Brain pericyte (primary cell): Measurements from ENCODE around the gene ST8SIA1.

Source experiments
- DNase-seq: peaks from one replicate; pipeline ENCODE4 v3.0.0-alpha.2; 2012; ENCODE audit warnings: low read depth, low spot score

The ST8SIA1 gene

DNA sequence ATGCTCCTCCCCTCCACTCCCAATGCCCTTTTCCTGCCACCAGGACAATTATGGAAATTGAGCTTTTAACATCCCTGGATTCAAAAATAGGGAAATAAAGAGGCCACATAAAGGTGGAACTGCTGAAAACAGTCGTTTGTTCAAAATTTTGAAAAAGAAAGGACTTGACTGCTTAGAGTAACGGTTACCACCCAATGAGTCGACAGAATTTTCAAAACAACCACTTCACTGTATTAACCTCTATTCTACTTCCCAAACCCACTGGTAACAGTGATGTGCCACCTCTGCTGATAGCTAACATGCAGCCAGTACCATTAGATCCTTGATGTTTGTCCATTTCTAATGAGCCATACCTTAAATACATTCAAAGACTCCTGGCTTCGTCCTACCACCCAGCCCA is 4.9 kb downstream of the ST8SIA1 start:
- DNase-seq = no peak

DNA sequence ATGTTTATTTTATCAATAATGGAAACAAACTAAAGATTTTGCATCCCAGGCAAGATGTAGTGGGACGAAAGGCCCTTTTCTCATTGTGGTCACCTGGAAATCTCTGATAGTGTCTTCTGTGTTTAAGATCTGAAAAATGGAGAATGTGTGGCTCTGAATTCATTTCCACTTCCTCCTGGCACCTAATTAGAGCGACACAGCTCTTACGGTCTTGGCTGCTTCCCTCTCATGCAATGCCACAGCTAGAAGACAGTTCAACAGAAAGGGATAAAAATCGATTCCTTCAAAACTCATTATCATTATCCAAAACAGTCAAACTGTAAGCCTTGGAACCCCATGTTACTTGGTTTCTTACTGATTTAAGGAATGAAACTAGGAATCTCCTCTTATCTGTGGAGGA is 9.3 kb downstream of the ST8SIA1 start:
- DNase-seq = no peak

DNA sequence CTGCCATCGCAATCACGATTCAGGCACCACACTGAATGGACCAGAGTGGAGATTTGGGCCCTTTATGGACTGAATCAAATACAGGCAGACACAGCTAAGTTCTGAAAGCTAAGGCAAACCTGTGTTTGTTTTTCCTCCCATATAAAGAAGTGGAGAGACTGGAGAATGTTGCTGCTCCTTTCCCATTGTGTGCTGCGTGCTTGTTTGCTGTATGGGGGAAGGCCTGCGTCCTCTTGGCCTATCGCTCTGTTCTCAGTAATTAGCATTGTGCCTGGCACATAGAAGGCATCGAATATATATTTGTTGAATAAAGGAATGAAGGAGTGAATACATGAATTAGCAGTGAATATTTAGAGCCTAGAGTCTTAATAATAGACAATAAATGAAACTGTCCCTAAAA is 12.4 kb downstream of the ST8SIA1 start:
- DNase-seq = no peak

DNA sequence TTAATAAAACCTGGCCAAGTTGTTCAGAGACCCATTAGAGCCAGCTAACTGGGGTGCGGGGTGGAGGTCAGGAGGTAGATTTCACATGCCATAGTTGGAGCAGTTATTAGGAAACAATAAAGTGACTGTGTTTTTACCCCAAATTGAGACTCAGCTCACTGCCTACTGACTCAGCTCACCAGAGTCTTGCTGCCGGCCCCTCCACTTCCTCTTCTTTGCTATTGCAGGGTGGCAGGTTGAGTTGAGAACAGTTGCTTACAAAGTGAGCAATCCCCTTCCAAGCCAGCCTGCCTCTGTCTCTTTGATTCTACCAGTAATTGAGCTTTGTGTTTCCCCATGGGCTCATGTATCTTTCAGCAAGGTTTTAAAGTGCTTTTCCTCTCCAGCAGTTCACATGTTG is 12.9 kb downstream of the ST8SIA1 start:
- no peak for DNase-seq

DNA sequence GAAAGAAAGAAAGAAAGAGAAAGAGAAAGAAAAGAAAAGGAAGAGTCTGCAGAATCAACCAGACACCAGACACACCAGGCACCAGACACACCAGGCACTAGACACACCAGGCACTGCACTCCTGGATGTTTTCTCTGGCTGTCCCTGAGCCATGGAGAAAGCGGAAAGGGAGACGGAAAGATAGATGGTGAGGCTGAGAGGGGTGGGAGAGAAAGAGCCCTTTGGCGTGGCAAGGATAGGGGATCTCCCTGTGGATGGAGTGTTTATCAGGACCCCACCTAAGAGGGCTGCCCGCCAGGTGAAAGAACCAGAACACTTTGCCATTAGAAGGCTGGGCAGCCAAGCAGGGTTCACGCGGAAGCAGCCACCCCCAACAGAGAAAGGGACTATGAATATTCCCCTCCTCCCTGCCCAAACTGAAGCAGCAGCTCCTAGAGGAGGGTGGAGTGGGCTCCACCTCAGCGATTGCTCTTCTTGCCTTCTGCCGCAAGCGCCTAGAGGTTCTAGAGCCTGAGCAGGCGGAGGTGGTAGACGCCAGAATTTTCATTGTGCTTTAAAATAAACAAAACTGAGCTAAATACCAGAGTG is 13.4 kb downstream of the ST8SIA1 start:
- DNase-seq = no peak

DNA sequence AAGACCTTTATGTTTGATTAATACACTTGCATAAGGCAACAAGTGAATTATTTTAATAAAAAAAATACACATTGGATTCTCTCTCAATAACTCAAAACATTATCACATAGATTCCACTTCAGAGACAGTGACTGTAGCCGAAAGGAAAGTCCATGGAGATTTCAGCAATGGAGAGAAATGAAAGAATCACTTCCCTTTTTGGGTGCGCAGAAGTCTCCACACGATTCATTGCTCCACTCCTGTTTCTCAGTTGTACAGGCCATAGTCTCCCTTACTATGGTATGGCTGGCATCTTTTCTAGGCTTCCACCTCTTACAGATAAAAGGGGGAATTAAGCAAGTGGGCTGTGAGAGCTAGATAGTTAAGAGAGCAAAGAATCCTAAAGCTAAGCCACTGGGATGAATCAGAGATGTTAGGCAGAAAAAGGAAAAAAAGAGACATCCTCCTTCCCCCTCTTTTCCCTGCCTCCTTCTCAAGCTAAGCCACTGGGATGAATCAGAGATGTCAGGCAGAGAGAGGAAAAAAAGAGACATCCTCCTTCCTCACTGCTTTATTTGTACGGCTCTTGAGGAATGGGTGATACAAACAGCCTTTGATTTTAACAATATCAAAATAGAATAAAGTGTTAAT is 16.3 kb downstream of the ST8SIA1 start:
- no peak for DNase-seq

DNA sequence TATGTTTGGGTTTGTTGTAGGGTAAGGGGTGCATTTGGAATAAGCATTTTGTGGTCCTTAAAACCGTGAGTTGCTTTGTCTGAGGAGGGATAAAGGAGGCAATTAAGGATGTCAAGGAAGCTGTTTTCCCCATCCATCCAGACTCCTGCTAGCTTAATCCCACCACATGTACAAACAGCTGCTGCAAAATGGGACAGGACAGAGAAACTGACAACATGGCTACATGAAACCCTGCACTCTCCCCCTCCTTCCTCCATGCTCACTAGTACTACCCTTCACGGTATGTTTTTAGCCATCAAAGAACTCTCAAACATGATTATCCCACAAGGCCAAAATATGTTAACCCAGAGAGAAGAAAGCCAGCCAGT is 20.6 kb downstream of the ST8SIA1 start:
- no peak for DNase-seq

DNA sequence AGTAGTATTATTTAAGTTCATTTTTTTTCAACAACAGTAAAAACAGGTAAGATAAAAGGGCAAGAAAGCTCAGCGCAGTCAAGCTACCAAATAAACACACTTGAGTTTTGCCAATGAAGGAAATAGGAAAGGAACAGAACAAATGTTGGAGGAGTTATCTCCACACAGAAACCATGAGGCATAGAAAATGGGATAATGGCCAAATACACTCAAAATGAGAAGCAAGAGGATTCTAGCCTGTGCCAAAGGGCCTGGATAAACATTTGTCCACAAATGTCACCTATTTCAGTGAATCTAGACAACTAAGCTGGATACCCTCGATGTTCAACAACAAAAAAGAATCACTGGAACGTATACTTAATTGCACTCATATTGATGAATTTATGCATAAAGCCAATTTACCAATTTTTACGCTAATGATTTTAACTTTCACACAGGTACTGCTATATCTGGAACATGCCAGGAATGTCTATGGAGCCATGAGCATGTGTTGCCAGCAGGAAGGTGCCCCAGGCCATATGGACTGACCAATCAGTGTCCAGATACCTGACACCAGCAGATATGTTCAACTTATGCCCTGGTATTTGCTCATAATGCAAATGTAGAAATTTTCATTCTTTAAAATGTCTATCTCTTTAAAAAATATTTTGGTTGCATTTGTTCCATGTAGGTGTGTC is 21.1 kb downstream of the ST8SIA1 start:
- DNase-seq = no peak

DNA sequence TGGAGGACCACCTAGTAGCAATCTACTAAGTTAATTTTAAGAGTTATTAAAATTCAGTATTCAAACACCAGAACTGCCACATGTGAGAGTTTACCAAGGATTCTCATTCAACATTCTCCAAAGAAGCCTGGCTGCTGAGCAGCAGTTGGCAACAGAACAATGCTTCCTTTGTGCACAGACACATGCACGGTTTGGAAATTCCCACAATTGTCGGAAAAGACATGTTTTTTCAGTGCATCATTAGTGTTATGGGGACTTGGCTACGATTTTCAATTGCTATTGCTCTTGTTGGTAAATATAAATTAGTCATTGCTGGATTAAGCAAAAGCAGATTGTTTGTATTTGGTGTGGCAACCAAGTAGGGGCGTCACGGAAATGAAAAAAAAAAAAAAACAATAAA is 22.2 kb downstream of the ST8SIA1 start:
- DNase-seq = no peak

DNA sequence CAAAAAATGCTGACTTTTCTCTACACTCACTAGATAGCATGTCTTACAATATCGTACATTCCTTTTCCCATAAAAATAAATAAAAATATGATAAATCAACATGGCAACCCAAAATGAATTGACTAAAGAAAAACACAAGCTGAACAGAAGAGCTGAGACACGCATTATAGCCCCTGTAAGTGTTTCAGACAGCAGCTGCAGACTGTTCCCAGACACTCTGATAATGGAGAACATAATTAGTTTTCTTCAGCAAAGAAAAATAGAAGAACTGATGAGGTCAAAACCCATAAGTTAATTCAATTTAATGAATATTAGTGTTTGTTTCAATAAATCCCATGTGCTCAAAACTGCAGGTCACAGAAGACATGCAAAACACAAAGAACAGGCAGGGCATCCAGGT is 23.8 kb downstream of the ST8SIA1 start:
- DNase-seq = no peak

DNA sequence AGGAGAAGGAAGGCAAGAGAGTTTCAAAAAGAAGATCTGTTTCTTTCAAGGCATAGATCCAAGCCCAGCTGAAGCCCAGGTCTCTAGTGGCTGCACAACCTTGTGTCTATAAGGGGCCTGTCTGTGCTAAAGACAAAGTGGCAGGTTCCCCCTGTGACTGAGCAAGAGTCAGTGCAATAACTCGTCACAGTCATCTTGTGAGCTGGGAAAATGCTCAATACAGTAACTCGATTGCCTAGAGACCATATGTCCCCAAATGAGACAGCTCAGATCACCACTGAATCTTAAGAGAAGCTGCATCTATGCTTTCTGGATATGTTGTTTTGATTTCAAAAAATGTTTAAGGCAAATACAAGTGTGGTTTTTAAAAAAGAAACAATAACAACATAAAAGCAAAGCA is 24.2 kb downstream of the ST8SIA1 start:
- DNase-seq = no peak

DNA sequence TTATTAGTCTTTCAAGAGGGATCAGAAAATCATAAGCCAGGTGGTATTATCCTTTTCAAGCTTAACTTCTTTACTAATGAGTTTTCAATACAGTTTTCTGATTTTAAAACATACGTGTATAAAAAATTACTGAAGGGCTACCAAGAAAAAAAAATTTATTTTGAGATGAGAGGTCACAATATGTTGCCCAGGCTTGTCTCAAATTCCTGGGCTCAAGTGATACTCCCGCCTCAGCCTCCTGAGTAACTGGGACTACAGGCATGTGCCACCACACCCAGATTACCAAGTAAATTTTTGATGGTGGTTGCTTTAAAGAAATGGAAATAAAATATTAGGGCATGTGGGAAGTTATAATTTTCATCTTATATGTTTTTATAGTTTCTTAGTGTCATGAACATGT is 26.7 kb downstream of the ST8SIA1 start:
- DNase-seq = no peak

DNA sequence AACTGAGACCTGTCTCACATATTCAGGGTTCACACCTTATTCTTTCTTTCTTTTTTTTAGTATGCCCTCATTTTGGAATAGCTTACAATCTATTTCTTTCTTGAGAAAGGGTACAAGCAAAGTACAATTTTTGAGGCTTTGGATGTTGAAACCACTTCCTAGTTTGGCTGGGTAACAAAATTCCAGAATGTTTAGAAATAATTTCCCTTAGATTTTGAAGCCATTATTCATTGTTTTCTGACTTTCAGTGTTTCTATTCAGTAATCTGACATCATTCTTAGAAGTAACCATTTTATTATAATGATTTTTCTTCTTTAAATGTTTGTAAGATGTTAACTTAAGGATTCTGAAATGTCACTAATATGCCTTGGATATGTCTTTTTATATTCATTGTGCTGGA is 28.2 kb downstream of the ST8SIA1 start:
- DNase-seq = no peak

DNA sequence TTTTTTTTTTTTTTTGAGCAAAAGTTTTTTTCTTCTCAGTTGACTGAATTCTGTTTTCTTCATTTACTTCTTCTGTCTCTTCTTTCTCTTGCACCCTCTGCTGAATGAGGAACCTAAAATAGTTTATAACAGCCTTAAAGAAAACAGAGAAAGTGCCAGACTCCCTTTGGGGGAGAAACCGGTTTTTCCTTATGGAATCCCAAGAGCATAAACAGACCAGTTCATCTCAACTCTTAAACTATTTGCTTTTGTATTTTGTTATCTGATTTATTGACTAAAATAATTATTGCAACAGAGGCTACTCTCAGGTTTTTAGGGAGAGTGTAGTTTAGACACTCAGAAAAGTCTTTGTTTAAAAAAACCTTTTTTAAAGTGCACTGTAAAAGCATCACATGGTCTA is 30.2 kb downstream of the ST8SIA1 start:
- no peak for DNase-seq

DNA sequence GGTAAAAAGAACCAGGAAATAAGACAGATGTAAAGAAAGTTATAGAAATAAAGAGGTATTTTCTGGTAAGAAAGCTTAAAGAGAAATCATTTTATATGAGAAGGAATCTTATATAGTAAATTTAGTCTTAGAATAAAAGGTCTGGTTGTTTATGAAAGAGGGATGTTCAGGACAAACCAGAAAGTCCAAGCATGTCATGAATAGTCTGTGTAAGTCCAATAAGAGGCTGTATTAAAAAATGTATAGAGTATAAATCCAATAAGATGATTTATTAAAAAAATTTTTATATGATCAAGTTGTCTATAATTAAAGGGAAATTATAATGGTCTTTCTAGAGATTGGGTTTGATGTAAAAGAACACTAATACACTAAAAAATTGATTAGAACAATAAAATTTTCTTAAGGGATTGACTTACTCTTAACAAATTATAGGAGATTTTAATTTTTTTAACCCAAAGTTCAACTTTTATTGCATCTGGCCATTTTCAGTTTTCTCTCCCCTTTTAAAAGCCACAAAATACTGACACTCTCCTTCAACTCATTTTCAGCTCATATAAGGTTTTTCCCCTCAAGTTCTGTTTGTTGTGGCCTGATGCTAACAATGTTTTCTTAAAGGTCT is 35.1 kb downstream of the ST8SIA1 start:
- no peak for DNase-seq

DNA sequence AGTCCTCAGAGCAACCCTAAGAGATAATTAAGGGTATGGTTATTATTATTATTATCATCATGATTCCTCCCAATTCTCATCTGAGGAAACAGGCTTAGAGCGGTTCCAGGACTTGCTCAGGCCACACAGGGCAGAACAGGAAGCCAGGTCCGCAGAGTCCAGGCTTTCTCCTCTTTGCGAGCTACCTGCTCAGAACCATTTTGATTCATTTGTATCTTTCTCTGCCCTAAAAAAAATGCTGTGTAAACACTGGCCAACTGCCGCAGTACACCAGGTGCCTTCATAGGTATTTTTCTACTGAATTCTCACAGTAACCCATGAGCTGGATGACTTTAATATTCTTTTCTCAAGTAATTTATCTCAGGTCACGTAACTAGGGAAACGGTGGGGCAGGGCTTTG is 45.3 kb downstream of the ST8SIA1 start:
- DNase-seq = no peak

DNA sequence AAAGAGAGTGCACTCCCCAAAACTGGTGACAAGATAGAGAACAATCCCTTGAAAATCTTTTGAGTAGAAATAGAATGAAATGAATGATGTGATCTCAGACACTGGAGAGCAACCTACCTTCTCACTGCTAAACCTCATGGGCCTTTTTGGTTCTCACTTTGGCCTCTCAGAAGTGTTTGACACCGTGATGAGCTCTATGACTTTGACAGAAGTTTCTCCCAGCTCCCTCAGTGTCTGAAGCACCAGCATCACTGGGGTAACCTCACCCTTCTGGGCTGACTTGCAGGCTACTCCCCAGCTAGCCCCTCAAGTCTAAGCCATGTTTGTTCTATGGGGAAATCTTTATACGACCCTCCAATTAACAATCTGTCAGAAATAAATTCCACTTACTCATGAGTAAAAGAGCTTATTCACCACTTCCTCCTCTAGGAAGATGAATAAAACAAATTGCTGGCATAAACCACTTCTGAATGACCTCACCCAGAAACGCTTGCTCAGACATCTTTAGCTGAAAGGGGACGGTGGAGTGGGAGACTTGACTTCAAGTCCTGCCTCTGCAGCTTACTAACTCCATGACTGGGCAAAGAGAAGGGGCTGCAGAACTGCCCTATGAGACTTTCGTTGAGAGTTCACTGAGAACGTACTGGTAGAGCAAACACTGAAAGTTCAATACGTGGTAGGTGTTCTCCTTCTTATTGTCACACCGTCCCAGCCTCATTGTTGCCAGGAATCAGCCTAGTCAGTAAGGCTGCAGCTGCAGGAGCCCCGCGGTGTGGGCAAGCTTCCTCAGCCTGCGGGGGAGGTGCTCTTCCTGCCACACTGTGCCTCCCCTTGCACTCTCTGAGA is 46.5 kb downstream of the ST8SIA1 start:
- no peak for DNase-seq

DNA sequence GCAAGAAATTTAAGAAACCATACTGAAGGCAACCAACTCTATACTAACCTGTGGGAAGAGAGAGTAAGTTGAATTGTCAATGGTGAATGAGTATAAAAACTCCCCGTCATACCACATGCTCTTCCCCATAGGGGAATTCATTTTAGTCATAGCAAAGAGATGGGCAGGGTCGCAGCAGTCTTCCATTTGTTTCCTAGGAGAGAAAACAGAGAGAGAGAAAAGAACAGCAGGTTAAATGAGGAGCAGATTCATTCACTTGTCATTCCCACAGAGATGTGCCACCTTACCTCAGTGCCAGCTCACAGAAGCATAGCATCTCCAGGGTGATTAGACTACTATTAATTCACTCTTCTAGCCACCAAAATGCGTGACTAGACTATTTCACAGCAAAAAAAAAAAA is 47.4 kb downstream of the ST8SIA1 start:
- no peak for DNase-seq

DNA sequence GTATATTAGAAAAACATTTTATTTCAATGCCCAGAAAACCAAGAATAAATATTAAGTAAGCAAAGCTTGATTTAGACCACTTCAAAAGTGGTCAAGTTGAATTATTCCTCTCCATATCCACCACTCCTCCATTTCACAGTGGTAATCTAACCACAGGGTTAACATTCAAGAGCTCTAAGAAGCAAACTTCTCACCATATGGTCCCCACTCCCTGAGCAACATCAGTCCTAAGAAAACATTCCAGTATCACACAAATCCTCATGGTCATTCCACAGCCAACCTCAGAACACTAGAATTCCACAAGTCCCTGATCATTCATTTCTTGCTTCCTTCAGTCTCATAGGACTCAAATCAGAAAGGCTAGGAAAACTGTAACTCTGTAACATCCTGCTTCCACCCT is 47.9 kb downstream of the ST8SIA1 start:
- peak; percentile 79 for DNase-seq

DNA sequence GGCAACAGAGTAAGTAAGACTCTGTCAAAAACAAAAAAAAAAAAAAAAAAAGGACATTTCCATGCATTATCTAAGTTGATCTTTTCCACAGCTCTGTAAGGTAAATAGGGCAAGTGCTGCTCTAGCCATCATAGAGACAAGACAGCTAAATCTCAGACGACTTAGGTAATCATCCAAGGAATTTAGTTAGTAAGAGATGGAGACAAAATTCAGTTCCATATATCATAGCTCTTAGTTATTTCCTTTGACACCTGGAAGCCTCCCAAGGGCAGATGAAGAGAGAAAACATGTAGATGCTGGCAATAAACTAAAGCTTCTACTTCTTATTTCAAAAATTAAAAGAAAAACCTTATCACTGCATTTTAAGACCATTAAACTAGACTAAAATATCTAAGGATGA is 48.7 kb downstream of the ST8SIA1 start:
- DNase-seq = no peak

DNA sequence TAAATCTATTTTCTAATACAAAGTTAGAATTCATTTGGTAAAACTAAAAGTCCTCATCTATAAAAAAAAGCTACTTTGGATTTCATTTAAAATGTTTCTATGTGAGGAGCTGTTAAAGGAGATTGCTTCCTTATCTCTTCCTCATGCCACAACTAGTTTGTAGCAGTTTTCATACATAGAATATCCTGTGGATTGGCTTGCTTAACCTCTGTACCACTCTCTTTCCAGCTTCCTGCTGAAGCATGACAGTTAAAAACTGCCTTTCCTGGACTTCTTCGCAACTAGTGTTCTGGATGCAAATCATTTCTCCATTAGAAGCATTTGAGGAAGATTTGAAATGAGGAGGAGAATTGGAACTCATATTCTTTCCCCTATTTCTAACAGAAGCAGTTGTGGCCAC is 49.6 kb downstream of the ST8SIA1 start:
- no peak for DNase-seq

DNA sequence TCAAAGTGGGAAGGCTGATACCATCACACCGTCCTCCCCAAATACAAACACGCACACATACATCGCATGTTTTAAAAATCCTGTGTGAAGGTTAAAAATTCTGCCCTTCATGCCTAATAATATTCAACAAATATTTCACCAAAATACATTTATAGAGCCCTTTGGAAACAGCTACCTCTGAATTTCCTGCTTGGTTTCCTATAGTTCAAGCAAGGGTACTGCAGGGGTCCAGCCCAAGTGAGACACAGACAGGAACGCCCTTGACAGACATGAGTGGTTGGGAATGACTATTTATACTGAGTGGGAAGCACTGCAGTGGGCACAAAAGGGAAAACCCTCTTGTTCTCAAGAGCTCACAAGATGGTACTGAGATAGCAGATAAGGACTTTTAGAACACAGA is 51.0 kb downstream of the ST8SIA1 start:
- no peak for DNase-seq
